ENCODE measurements around the gene ORM2. TPM values are rescaled to one million over a fixed set of nuclear protein-coding genes. Genes with fewer than 3 reads are reported as not detected.
A peak's percentile ranks its signal among the peaks of the same experiment; 100 is the strongest.

ORM2 gene
- total and polyA plus RNA-seq, 7 experiments from 2014 or later = not detected

DNA sequence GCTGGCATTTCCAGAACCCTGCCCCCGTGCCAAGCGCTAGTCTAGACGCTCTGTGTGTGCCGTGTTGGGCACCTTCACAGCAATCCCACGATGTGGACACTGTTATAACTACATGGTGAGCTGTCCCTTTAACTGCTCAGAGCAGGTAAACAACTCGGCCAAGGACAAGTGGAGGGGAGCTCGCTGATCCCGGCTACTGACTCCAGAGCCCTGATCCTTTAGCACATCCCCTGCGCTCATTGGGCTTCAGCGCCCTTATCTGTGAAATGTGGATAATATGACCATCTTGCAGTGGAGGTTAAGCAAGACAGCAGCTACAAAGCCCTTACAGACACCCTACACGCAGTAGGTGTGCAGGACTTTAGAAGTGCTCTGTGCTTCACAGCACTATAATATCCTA, 16.5 kb downstream of the ORM2 start:
- ChIA-PET POLR2A (interaction anchor here (33.8 kb wide), 1 partner anchor 45 kb away, joined by 978 read pairs; the partner anchor contains the start of gene AKNA), CTCF (no interaction called here)
- Mint-ChIP-seq H3K36me3 (peaks cover 15 to 62% (median 43%) of the 10 kb centered on the region in 5 donors), H3K9me3 (no peaks in the 10 kb centered on the region), H3K4me3 (no peak overlapping the region), H3K4me1 (peaks cover 20 to 54% (median 47%) of the 10 kb centered on the region in 7 donors), H3K27me3 (no peaks in the 10 kb centered on the region), H3K27ac (peak overlapping the region in 6 of 9 donors; percentile 17 to 63 (median 31))
- H3K4me1 ChIP-seq (ENCODE audit: control insufficient read depth in 2 of 2, insufficient read depth in 2 of 2, low read length in 2 of 2) = peaks cover 16 to 19% of the 10 kb centered on the region in 2 donors
- H3K9me3 ChIP-seq (ENCODE audit: control insufficient read depth in 2 of 3, low read length in 3 of 3) = no peaks in the 10 kb centered on the region
- H3K27ac ChIP-seq (ENCODE audit: low read depth, low read length) = peak overlapping the region; percentile 10
- no peak for DNase-seq
- no peak overlapping the region for H3K4me3 ChIP-seq (ENCODE audit: low read length)
- no peaks in the 10 kb centered on the region for H3K27me3 ChIP-seq (ENCODE audit: control insufficient read depth in 2 of 2, insufficient read depth in 2 of 2, low read length in 2 of 2)
- peaks cover 62 to 97% (median 81%) of the 10 kb centered on the region in 3 experiments for H3K36me3 ChIP-seq (ENCODE audit: control insufficient read depth in 2 of 3, insufficient read depth in 3 of 3, low read length in 3 of 3)
- intact Hi-C loops (cut with micrococcal nuclease) = no loop called here
- ATAC-seq = no peak

DNA sequence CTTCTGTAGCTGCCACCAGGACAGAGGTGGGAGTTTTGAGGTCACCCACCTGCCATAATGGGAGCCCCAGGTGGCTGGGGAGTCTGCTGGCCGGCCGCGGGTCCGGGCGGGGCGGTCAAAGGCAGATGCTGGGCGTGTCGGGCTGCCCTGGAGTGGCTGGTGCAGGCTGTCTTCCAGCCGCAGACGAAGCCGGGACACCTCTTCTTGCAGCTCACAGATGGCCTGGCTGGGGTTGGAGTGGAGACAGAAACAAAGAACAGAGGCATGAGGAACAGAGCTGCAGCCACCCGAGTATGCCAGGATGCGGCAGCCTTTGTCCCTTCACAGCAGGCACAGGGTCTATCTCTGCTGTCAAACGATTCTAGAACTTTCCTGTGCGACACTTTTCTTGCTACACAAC, 18.0 kb downstream of the ORM2 start:
- POLR2A ChIA-PET = interaction anchor here (0.9 to 33.8 kb wide), 4 partner anchors 20 to 263 kb away, joined by 3 to 978 read pairs (median 10); partner anchors contain the start of genes AKNA and TMEM268
- no peaks in the 10 kb centered on the region for H3K27me3 Mint-ChIP-seq
- Histone ChIP-seq H3K36me3 (ENCODE audit: control insufficient read depth in 2 of 3, insufficient read depth in 3 of 3, low read length in 3 of 3) (peaks cover 62 to 97% (median 75%) of the 10 kb centered on the region in 3 experiments), H3K27me3 (ENCODE audit: control insufficient read depth in 2 of 2, insufficient read depth in 2 of 2, low read length in 2 of 2) (no peaks in the 10 kb centered on the region), H3K4me1 (ENCODE audit: control insufficient read depth in 2 of 2, insufficient read depth in 2 of 2, low read length in 2 of 2) (peaks cover 21 to 22% of the 10 kb centered on the region in 2 donors), H3K27ac (ENCODE audit: low read depth, low read length) (peak overlapping the region; percentile 70), H3K4me3 (ENCODE audit: low read length) (no peak overlapping the region), H3K9me3 (ENCODE audit: control insufficient read depth in 2 of 3, low read length in 3 of 3) (no peaks in the 10 kb centered on the region)
- H3K27ac Mint-ChIP-seq = peak overlapping the region; percentile 38 to 96 (median 88)
- intact Hi-C loops (cut with micrococcal nuclease) = loop anchor here in 1 of 2 donors (2.0 kb wide), 2 partner anchors 15 to 51 kb away; no protein-coding TSS in a partner anchor
- peaks cover 26 to 60% (median 50%) of the 10 kb centered on the region in 7 donors for H3K4me1 Mint-ChIP-seq
- DNase-seq (no peak), ATAC-seq (no peak)
- H3K4me3 Mint-ChIP-seq = no peak overlapping the region
- CTCF ChIA-PET = no interaction called here
- H3K9me3 Mint-ChIP-seq = no peaks in the 10 kb centered on the region
- peaks cover 11 to 60% (median 44%) of the 10 kb centered on the region in 5 donors for H3K36me3 Mint-ChIP-seq

DNA sequence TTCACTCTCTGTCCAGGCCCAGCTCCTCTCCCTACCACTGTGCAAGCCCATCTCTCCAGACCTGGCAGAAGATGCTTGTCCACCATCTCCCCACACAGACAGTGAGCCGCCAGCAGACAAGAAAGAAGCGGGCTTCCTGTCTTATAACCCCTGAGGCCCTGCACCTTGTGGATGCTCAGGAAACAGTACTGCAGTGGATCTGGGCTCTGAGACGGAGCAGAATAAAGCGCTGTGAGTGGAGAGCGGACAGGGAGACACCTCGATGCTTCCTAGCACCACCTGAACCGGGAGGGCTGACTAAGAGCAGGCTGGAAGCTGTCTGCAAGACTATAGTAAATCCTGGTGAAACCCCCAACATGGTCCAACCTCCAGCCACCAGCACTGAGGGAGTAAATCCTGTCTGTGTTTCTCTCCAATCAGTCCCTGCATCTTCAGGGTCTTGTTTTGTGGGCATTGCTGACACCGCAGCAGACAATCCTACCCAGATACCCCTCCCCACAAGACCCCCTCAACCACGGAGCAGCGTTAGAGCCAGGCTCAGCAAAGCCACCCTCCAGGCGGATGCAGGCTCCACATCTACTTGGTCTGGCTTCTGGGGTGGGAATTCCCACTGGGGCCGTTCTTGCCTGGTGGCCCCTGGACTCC, 18.7 kb downstream of the ORM2 start:
- peaks cover 22% of the 10 kb centered on the region in 2 donors for H3K4me1 ChIP-seq (ENCODE audit: control insufficient read depth in 2 of 2, insufficient read depth in 2 of 2, low read length in 2 of 2)
- H3K36me3 ChIP-seq (ENCODE audit: control insufficient read depth in 2 of 3, insufficient read depth in 3 of 3, low read length in 3 of 3) = peaks cover 64 to 97% (median 74%) of the 10 kb centered on the region in 3 experiments
- Mint-ChIP-seq H3K27ac (peak overlapping the region; percentile 68 to 98 (median 90)), H3K9me3 (no peaks in the 10 kb centered on the region), H3K36me3 (peaks cover 11 to 53% (median 42%) of the 10 kb centered on the region in 5 donors), H3K4me1 (peaks cover 26 to 61% (median 46%) of the 10 kb centered on the region in 7 donors), H3K27me3 (no peaks in the 10 kb centered on the region), H3K4me3 (no peak overlapping the region)
- ChIA-PET CTCF (no interaction called here), POLR2A (interaction anchor here (0.6 to 33.8 kb wide), 4 partner anchors 17 to 263 kb away, joined by 3 to 978 read pairs (median 10); partner anchors contain the start of genes AKNA and TMEM268)
- no peaks in the 10 kb centered on the region for H3K27me3 ChIP-seq (ENCODE audit: control insufficient read depth in 2 of 2, insufficient read depth in 2 of 2, low read length in 2 of 2)
- H3K9me3 ChIP-seq (ENCODE audit: control insufficient read depth in 2 of 3, low read length in 3 of 3) = no peaks in the 10 kb centered on the region
- H3K27ac ChIP-seq (ENCODE audit: low read depth, low read length) = peak overlapping the region; percentile 70
- DNase-seq (no peak), ATAC-seq (no peak)
- intact Hi-C loops (cut with micrococcal nuclease) = loop anchor here in 1 of 2 donors (2.0 kb wide), 2 partner anchors 14 to 50 kb away; no protein-coding TSS in a partner anchor
- H3K4me3 ChIP-seq (ENCODE audit: low read length) = no peak overlapping the region

GRCh38 chr9:114348906-114349482, 19.3 kb downstream of the ORM2 start:
- no peaks in the 10 kb centered on the region for H3K9me3 ChIP-seq (ENCODE audit: control insufficient read depth in 2 of 3, low read length in 3 of 3)
- ChIA-PET CTCF (no interaction called here), POLR2A (interaction anchor here (3.8 to 33.8 kb wide), 2 partner anchors 23 to 42 kb away, joined by 17 to 978 read pairs; partner anchors contain the start of gene AKNA)
- Mint-ChIP-seq H3K9me3 (no peaks in the 10 kb centered on the region), H3K27me3 (no peaks in the 10 kb centered on the region), H3K4me3 (peak overlapping the region in 8 of 10 donors; percentile 29 to 65 (median 50)), H3K36me3 (peaks cover 11 to 50% (median 37%) of the 10 kb centered on the region in 5 donors), H3K4me1 (peaks cover 23 to 60% (median 43%) of the 10 kb centered on the region in 7 donors), H3K27ac (peak overlapping the region; percentile 79 to 98 (median 90))
- peaks cover 64 to 96% (median 73%) of the 10 kb centered on the region in 3 experiments for H3K36me3 ChIP-seq (ENCODE audit: control insufficient read depth in 2 of 3, insufficient read depth in 3 of 3, low read length in 3 of 3)
- intact Hi-C loops (cut with micrococcal nuclease) = loop anchor here (1.0 to 2.0 kb wide), 6 partner anchors 14 to 50 kb away; no protein-coding TSS in a partner anchor
- no peaks in the 10 kb centered on the region for H3K27me3 ChIP-seq (ENCODE audit: control insufficient read depth in 2 of 2, insufficient read depth in 2 of 2, low read length in 2 of 2)
- peaks cover 22 to 24% of the 10 kb centered on the region in 2 donors for H3K4me1 ChIP-seq (ENCODE audit: control insufficient read depth in 2 of 2, insufficient read depth in 2 of 2, low read length in 2 of 2)
- ATAC-seq (peak; percentile 85), DNase-seq (peak in 3 of 9 donors; percentile 18 to 83 (median 62))
- no peak overlapping the region for H3K4me3 ChIP-seq (ENCODE audit: low read length)
- H3K27ac ChIP-seq (ENCODE audit: low read depth, low read length) = peak overlapping the region; percentile 70

DNA sequence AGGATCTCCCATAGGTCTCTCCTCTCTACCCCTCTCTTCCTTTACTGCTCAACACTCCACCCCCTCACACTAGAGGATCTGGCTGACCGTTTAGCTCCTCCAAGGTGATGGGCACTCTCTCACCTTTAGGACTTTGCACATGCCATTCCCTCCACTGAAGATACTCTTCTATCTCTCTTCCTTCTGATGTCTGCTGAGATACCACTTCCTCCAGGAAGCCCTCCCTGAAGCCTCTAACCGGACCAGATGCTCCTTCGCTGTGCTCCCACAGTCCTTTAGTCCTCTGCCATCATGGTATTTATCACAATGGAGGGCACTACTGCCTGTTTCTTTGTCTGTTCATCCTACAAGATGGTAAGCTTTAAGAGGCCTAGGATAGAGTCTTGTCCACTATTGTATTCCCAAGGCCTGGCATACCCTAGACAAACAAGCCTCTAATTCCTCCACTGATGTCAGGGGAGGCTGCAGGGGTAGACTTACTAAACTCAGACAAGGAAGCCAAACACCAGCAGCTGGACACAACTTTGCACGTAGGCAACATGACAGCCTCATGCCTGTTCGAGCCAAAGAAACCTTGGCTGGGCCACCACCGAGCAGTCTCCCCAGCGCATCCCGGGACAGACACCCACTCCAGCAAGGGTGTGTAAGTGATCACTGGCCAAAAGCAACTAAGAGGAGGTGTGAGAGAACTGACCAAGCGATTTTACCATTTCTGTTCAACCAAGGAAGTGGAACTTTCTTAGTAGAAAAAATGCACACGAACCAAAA, 20.2 kb downstream of the ORM2 start:
- ATAC-seq = no peak
- peaks cover 11 to 43% (median 33%) of the 10 kb centered on the region in 5 donors for H3K36me3 Mint-ChIP-seq

More for the DNA sequence above, 20.2 kb downstream of the ORM2 start:
- Mint-ChIP-seq H3K4me1 (peaks cover 21 to 55% (median 44%) of the 10 kb centered on the region in 7 donors), H3K9me3 (no peaks in the 10 kb centered on the region), H3K27me3 (no peaks in the 10 kb centered on the region), H3K27ac (peak overlapping the region; percentile 79 to 98 (median 90)), H3K4me3 (peak overlapping the region in 7 of 10 donors; percentile 21 to 61 (median 48))
- POLR2A ChIA-PET = interaction anchor here (0.7 to 33.8 kb wide), 6 partner anchors 8 to 41 kb away, joined by 3 to 978 read pairs (median 5); partner anchors contain the start of gene AKNA
- Histone ChIP-seq H3K27me3 (ENCODE audit: control insufficient read depth in 2 of 2, insufficient read depth in 2 of 2, low read length in 2 of 2) (no peaks in the 10 kb centered on the region), H3K27ac (ENCODE audit: low read depth, low read length) (peak overlapping the region; percentile 70), H3K4me1 (ENCODE audit: control insufficient read depth in 2 of 2, insufficient read depth in 2 of 2, low read length in 2 of 2) (peaks cover 22 to 24% of the 10 kb centered on the region in 2 donors), H3K4me3 (ENCODE audit: low read length) (no peak overlapping the region), H3K36me3 (ENCODE audit: control insufficient read depth in 2 of 3, insufficient read depth in 3 of 3, low read length in 3 of 3) (peaks cover 56 to 89% (median 64%) of the 10 kb centered on the region in 3 experiments), H3K9me3 (ENCODE audit: control insufficient read depth in 2 of 3, low read length in 3 of 3) (no peaks in the 10 kb centered on the region)
- DNase-seq = no peak
- intact Hi-C loops (cut with micrococcal nuclease) = loop anchor here (1.0 to 2.0 kb wide), 6 partner anchors 13 to 49 kb away; no protein-coding TSS in a partner anchor
- CTCF ChIA-PET = interaction anchor here (0.6 to 1.1 kb wide), 2 partner anchors 39 to 157 kb away, joined by 3 to 4 read pairs; no protein-coding TSS in a partner anchor

All from naive thymus-derived CD4-positive, alpha-beta T cell (primary cell).